Caco-2 (cell line): ENCODE measurements around the gene DCTN2. TPM values are rescaled to one million over a fixed set of nuclear protein-coding genes. Genes with fewer than 3 reads are reported as not detected.

Experiments used
- BruUV-seq: library from RNA; stranded (reverse); fragments of 400-500 nt; replicated peaks from 2 replicates; lab custom pipeline; 2021; lab: Mats Ljungman, UMichigan
- CTCF ChIA-PET: fragments of 300-600 bp; sonication (Branson Sonifier 250); formaldehyde crosslinking; loops from one replicate; lab custom pipeline; 2022; ENCODE audit warnings: antibody characterized with exemption; lab: Charles Lee
- POLR2A ChIA-PET: fragments of 300-600 bp; sonication (Branson Sonifier 250); formaldehyde crosslinking; loops from one replicate; lab custom pipeline; 2022; ENCODE audit warnings: antibody characterized with exemption; lab: Charles Lee
- DNase-seq, 2 experiments: peaks; one replicate each; pipeline versions ENCODE4 v3.0.0 to v3.0.0-alpha.2; 2020 to 2022
- H3K27me3 ChIP-seq: replicated peaks from 2 replicates; pipeline ENCODE4 v1.6.0; 2011; ENCODE audit warnings: low read length; ENCODE audit not compliant: control insufficient read depth, insufficient read depth
- H3K36me3 ChIP-seq: 2 replicates; pipeline ENCODE4 v1.5.1; 2011; ENCODE audit warnings: low read length; ENCODE audit not compliant: control insufficient read depth, insufficient read depth
- H3K4me1 ChIP-seq: fragments of 250-450 bp; sonication (Bioruptor Pico); 2 replicates; pipeline ENCODE4 v1.5.1; 2020; ENCODE audit warnings: mild to moderate bottlenecking
- H3K4me3 ChIP-seq: 2 replicates; pipeline ENCODE4 v1.5.1; 2011; ENCODE audit warnings: low read depth, mild to moderate bottlenecking, control low read depth, low read length
- H3K9me3 ChIP-seq: fragments of 250-450 bp; sonication (Bioruptor Pico); 2 replicates; pipeline ENCODE4 v1.5.1; 2020; ENCODE audit warnings: mild to moderate bottlenecking, moderate library complexity
- H3K27ac Mint-ChIP-seq: one replicate; pipeline ENCODE4 v1.8.0; 2022; ENCODE audit warnings: mixed read lengths; ENCODE audit not compliant: unreplicated experiment
- H3K27me3 Mint-ChIP-seq: one replicate; pipeline ENCODE4 v1.8.0; 2022; ENCODE audit warnings: mixed read lengths; ENCODE audit not compliant: insufficient read depth, unreplicated experiment
- H3K36me3 Mint-ChIP-seq: one replicate; pipeline ENCODE4 v1.8.0; 2022; ENCODE audit warnings: mild to moderate bottlenecking, mixed read lengths; ENCODE audit not compliant: insufficient read depth, unreplicated experiment
- H3K4me1 Mint-ChIP-seq: one replicate; pipeline ENCODE4 v1.8.0; 2022; ENCODE audit warnings: low read depth, mixed read lengths; ENCODE audit not compliant: unreplicated experiment
- H3K4me3 Mint-ChIP-seq: one replicate; pipeline ENCODE4 v1.8.0; 2022; ENCODE audit warnings: mild to moderate bottlenecking, moderate library complexity, mixed read lengths; ENCODE audit not compliant: unreplicated experiment
- H3K9me3 Mint-ChIP-seq: one replicate; pipeline ENCODE4 v1.8.0; 2022; ENCODE audit warnings: mixed read lengths; ENCODE audit not compliant: unreplicated experiment
- CTCF ChIP-seq, 2 experiments: fragments of 200-600 bp in 1 of 2; IDR thresholded peaks; 1 replicate in 1 of 2; 2 replicates in 1 of 2; pipeline versions ENCODE4 v1.5.1 to v1.8.0; 2011 to 2022; ENCODE audit warnings: antibody characterized with exemption in 1 of 2, control low read depth in 1 of 2, inconsistent platforms in 1 of 2, low read depth in 1 of 2, low read length in 1 of 2, mild to moderate bottlenecking in 1 of 2, moderate library complexity in 1 of 2; ENCODE audit not compliant: insufficient read depth in 1 of 2, severe bottlenecking in 1 of 2, unreplicated experiment in 1 of 2
- intact Hi-C: fragments of 100-400 bp; cut with micrococcal nuclease; formaldehyde crosslinking; loops from one replicate; pipeline ENCODE4 v1.10.0; 2022; ENCODE audit not compliant: unreplicated experiment
- total RNA-seq: library from RNA; stranded (reverse); gene quantifications from 2 replicates; pipeline ENCODE4 v1.2.3, GENCODE V29; 2022

The DCTN2 gene
- total RNA-seq, 1 experiment from 2014 or later: 94.4 TPM

GRCh38 chr12:57554897-57555296 lies 7.9 kb upstream of the DCTN2 start:
- Histone ChIP-seq H3K4me1 (no peaks in the 10 kb centered on the region), H3K27me3 (no peaks in the 10 kb centered on the region), H3K9me3 (no peaks in the 10 kb centered on the region), H3K36me3 (no peaks in the 10 kb centered on the region), H3K4me3 (no peak overlapping the region)
- Mint-ChIP-seq H3K27ac (no peak overlapping the region), H3K4me3 (no peak overlapping the region), H3K27me3 (peaks cover 16% of the 10 kb centered on the region), H3K9me3 (no peaks in the 10 kb centered on the region), H3K36me3 (no peaks in the 10 kb centered on the region), H3K4me1 (no peaks in the 10 kb centered on the region)
- intact Hi-C loops: no loop called here
- no TSS peak for BruUV-seq
- CTCF ChIA-PET: no interaction called here
- DNase-seq: no peak
- POLR2A ChIA-PET: no interaction called here
- no peak for TF ChIP-seq CTCF (IDR thresholded peaks at IDR 0.05; ENCODE audit: insufficient read depth in 1 of 2, low read depth in 1 of 2, low read length in 1 of 2, severe bottlenecking in 1 of 2, unreplicated experiment in 1 of 2)

GRCh38 chr12:57554453-57554852 lies 7.5 kb upstream of the DCTN2 start:
- intact Hi-C loops: no loop called here
- Mint-ChIP-seq H3K4me3 (no peak overlapping the region), H3K27ac (no peak overlapping the region), H3K4me1 (no peaks in the 10 kb centered on the region), H3K36me3 (no peaks in the 10 kb centered on the region), H3K27me3 (peaks cover 17% of the 10 kb centered on the region), H3K9me3 (no peaks in the 10 kb centered on the region)
- Histone ChIP-seq H3K36me3 (no peaks in the 10 kb centered on the region), H3K9me3 (no peaks in the 10 kb centered on the region), H3K27me3 (no peaks in the 10 kb centered on the region), H3K4me1 (no peaks in the 10 kb centered on the region), H3K4me3 (no peak overlapping the region)
- TF ChIP-seq CTCF (IDR thresholded peaks at IDR 0.05; ENCODE audit: insufficient read depth in 1 of 2, low read depth in 1 of 2, low read length in 1 of 2, severe bottlenecking in 1 of 2, unreplicated experiment in 1 of 2): no peak
- ChIA-PET POLR2A (no interaction called here), CTCF (no interaction called here)
- DNase-seq: no peak
- no TSS peak for BruUV-seq

- DNase-seq: no peak
- H3K9me3 ChIP-seq: no peaks in the 10 kb centered on the region
- no peaks in the 10 kb centered on the region for H3K36me3 ChIP-seq
- H3K9me3 Mint-ChIP-seq: no peaks in the 10 kb centered on the region
- no peak overlapping the region for H3K27ac Mint-ChIP-seq
- peaks cover 5% of the 10 kb centered on the region for H3K36me3 Mint-ChIP-seq
- CTCF ChIA-PET: no interaction called here
- BruUV-seq: no TSS peak
- TF ChIP-seq CTCF (IDR thresholded peaks at IDR 0.05; ENCODE audit: insufficient read depth in 1 of 2, low read depth in 1 of 2, low read length in 1 of 2, severe bottlenecking in 1 of 2, unreplicated experiment in 1 of 2): no peak
- no peak overlapping the region for H3K4me3 ChIP-seq
- intact Hi-C loops: no loop called here
- no peaks in the 10 kb centered on the region for H3K4me1 Mint-ChIP-seq
- no peak overlapping the region for H3K4me3 Mint-ChIP-seq
- H3K4me1 ChIP-seq: no peaks in the 10 kb centered on the region
- POLR2A ChIA-PET: no interaction called here
- peaks cover 26% of the 10 kb centered on the region for H3K27me3 Mint-ChIP-seq
- peaks cover 1% of the 10 kb centered on the region; the same call in 1 of the 2 replicates for H3K27me3 ChIP-seq
Measured at GRCh38 chr12:57553343-57554202, 6.6 kb upstream of the DCTN2 start.
